ENCODE measurements around the gene MAML1.

The MAML1 gene

DNA sequence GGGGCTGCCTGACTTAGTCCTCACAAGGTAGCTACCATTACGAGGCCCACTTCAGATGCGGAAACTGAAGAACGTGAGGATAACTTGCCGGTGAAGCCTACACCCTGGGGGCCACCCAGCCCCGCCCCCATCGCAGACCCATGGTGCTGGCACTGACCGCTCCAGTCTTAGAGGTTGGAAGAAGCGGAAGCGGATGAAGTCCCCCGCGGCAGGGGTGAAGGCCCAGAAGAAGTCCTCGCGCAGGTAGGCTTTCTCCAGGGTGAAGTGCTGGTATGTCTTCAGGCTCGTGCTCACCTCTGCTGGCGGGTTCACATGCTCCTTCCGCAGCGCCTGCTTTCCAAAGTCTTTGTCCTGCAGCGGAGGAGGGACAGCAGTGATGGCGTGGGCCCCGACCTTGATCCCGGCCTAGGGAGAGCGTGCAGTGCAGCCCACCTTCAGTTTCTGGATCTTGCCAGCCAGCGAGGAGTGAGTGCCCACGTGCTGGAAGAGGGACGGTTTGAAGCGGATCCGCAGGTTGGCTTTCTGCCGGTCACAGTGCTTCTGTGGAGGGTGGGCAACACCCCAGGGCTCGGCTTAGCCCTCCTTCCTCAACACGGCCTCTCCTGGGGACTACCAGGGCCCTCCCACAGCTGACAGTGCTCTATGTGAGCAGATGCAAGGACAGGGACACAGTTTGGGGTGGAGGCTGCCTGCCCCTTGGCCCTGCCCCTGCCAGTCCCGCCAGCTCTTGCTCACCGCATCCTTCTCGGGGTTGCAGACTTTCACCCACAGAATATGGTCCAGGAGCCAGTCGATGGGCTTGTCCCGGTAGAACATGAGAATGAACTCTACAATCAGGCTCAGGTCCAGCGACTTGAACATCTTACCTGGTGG lies 66.4 kb downstream of the MAML1 start:
- no peak for DNase-seq (ENCODE audit: low read depth)
- TF ChIP-seq POLR2A (IDR thresholded peaks at IDR 0.05; ENCODE audit: extremely low read depth, insufficient read length): no peak
- TF ChIP-seq MYC (IDR thresholded peaks at IDR 0.05; ENCODE audit: low read depth, low read length): no peak
- TF ChIP-seq, protein P1, sequence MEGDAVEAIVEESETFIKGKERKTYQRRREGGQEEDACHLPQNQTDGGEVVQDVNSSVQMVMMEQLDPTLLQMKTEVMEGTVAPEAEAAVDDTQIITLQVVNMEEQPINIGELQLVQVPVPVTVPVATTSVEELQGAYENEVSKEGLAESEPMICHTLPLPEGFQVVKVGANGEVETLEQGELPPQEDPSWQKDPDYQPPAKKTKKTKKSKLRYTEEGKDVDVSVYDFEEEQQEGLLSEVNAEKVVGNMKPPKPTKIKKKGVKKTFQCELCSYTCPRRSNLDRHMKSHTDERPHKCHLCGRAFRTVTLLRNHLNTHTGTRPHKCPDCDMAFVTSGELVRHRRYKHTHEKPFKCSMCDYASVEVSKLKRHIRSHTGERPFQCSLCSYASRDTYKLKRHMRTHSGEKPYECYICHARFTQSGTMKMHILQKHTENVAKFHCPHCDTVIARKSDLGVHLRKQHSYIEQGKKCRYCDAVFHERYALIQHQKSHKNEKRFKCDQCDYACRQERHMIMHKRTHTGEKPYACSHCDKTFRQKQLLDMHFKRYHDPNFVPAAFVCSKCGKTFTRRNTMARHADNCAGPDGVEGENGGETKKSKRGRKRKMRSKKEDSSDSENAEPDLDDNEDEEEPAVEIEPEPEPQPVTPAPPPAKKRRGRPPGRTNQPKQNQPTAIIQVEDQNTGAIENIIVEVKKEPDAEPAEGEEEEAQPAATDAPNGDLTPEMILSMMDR (IDR thresholded peaks at IDR 0.05; ENCODE audit: low read depth, low read length): no peak
- TF ChIP-seq, protein P2, sequence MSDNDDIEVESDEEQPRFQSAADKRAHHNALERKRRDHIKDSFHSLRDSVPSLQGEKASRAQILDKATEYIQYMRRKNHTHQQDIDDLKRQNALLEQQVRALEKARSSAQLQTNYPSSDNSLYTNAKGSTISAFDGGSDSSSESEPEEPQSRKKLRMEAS (IDR thresholded peaks at IDR 0.05; ENCODE audit: low read depth, low read length): no peak
- H3K4me3 ChIP-seq (ENCODE audit: low read depth, low read length): no peak overlapping the region

DNA sequence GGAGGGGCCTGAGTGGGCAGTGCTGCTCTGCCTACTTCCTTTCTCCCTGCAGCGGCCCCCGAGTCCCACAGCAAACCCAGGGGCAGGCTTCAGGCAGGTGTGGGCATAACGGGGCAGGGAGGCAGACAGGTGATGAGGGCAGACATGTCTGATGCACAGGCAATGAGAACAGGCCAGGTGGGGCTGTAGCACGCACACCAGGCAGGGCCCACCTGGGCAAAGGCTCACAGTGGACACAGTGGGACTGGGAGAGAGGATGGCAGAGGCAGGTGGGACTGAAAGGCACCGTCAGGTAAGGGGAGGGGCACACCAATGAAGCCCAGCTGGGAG lies 67.0 kb downstream of the MAML1 start:
- no peak for DNase-seq (ENCODE audit: low read depth)
- H3K4me3 ChIP-seq (ENCODE audit: low read depth, low read length): no peak overlapping the region
- TF ChIP-seq POLR2A (IDR thresholded peaks at IDR 0.05; ENCODE audit: extremely low read depth, insufficient read length) (no peak), MYC (IDR thresholded peaks at IDR 0.05; ENCODE audit: low read depth, low read length) (no peak)
- TF ChIP-seq, protein P1 (IDR thresholded peaks at IDR 0.05; ENCODE audit: low read depth, low read length): no peak
- TF ChIP-seq, protein P2 (IDR thresholded peaks at IDR 0.05; ENCODE audit: low read depth, low read length): no peak

DNA sequence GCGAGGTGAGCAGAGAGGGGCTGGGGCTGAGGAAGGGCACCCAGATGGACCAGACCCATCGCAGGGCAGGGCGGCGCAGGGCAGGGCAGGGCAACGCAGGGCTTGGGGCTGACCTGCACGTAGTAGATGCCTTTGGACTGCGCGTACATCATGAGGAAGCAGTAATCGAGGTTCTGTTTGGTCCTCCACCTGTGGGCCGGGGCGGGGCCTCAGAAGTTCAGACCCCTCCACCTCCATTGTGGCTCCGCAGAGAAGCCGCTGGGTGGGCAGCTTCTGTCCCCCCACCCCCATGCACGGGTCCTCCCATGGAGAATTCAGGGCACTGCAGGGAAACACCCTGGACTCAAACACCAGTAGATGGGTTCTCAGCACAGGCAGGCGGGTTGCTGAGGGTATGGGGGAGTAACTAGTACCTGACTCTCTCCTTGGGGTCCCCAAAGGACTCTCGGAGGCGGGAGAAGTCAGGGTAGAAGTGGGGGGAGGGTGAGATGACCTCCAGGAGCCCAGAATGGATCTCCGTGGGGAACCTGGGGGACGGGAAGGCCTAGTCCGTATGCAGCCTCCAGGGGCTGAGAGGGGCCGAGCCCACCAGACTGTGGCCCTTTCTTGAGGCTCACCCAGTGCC lies 67.6 kb downstream of the MAML1 start:
- TF ChIP-seq, protein P1 (IDR thresholded peaks at IDR 0.05; ENCODE audit: low read depth, low read length): no peak
- TF ChIP-seq, protein P2 (IDR thresholded peaks at IDR 0.05; ENCODE audit: low read depth, low read length): no peak
- TF ChIP-seq MYC (IDR thresholded peaks at IDR 0.05; ENCODE audit: low read depth, low read length): no peak
- TF ChIP-seq POLR2A (IDR thresholded peaks at IDR 0.05; ENCODE audit: extremely low read depth, insufficient read length): no peak
- DNase-seq (ENCODE audit: low read depth): no peak
- H3K4me3 ChIP-seq (ENCODE audit: low read depth, low read length): no peak overlapping the region

DNA sequence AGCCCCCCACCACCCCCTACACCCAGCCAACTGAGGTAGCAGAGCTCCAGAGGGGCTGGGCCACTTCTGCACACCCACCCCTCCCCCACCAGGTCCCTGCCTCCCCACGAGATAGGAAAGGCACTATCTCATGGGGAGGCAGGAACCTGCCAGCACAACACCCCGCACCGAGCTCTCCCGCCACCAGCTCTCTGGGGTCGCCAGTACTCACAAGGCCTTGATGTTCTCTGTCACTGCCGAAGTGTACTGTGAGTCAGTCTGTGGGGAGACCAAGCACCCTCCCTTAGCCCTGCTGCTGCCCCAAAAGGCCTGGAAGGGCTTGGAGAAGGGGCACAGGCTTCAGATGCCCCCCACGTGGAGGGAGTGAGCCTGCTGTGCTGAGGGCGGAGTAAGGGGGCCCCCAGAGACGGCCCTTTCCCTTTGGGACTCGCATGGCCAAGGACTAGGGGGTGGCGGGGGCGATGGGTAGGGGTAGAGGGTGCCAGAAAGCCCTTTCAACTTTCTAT lies 68.1 kb downstream of the MAML1 start:
- no peak overlapping the region for H3K4me3 ChIP-seq (ENCODE audit: low read depth, low read length)
- TF ChIP-seq, protein P2 (IDR thresholded peaks at IDR 0.05; ENCODE audit: low read depth, low read length): no peak
- DNase-seq (ENCODE audit: low read depth): peak; percentile 52

DNA sequence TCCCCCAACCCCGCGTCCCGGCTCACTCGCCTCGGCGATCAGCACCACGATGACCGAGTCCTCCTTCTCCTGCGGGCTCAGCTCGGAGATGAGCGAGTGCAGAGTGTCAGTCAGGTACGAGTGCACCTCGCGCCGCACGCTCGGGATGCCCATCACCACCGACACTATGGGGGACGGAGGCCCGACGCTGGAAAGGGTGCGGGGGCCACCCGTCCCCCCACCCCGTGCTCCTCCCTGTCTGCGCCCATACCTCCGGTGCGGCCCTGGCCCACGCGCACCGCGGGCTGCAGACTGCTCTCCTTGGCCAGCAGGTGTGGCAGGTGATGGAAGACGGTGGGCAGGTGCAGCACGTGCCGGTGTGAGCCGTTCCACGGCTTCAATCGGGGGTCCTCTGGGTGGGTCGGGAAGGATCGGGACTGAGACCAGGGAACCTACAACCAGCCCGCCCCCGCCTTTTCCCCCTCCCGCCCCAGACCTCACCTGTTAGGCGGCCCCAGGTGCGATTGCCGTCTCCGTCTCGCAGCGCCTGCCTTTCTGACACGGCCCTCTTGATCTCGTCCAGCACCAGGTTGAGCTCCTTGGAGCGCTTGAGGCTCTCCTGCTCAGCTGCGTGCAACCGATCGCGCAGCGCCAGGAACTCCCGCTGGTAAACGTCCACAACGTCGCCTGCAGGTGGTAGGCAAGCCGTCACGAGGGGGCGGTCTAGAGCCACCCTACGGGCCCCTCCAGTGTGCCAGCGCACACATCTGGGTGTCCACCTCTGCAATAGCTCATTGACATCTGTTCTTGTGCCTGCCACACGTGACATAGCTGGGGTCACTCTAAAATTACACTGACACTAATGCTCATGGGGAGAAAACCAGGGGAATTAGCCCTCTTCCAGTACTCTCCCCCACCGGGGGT lies 68.9 kb downstream of the MAML1 start:
- peak; percentile 64 for DNase-seq (ENCODE audit: low read depth)
- no peak overlapping the region for H3K4me3 ChIP-seq (ENCODE audit: low read depth, low read length)
- TF ChIP-seq POLR2A (IDR thresholded peaks at IDR 0.05; ENCODE audit: extremely low read depth, insufficient read length): no peak
- TF ChIP-seq MYC (IDR thresholded peaks at IDR 0.05; ENCODE audit: low read depth, low read length): peak; percentile 53; the same call in 1 of the 2 replicates
- TF ChIP-seq, protein P2 (IDR thresholded peaks at IDR 0.05; ENCODE audit: low read depth, low read length): peak; percentile 59
- TF ChIP-seq, protein P1 (IDR thresholded peaks at IDR 0.05; ENCODE audit: low read depth, low read length): peak; percentile 31

All from NB4 (cell line).